Astrocyte (in vitro differentiated cells and primary cell): ENCODE data around the gene CORT. TPM values are rescaled to one million over a fixed set of nuclear protein-coding genes. Genes with fewer than 3 reads are reported as not detected.
A peak's percentile ranks its signal among the peaks of the same experiment; 100 is the strongest.

Experiments used
- DNase-seq: peaks from one replicate; pipeline ENCODE4 v3.0.0-alpha.2; 2010; ENCODE audit warnings: low read depth
- FAIRE-seq: peaks from 2 replicates; lab custom pipeline; 2011; peaks lifted over from hg19 to GRCh38; lab: Jason Lieb, UNC
- H2AFZ ChIP-seq: 2 replicates; pipeline ENCODE4 v1.6.0; 2012; ENCODE audit warnings: low read depth, low read length, inconsistent platforms
- H3K27ac ChIP-seq: 2 replicates; pipeline ENCODE4 v1.5.1; 2011; ENCODE audit warnings: low read depth, low read length, inconsistent platforms
- H3K27me3 ChIP-seq: 2 replicates; pipeline ENCODE4 v1.6.0; 2011; ENCODE audit warnings: low read length, inconsistent platforms; ENCODE audit not compliant: insufficient read depth
- H3K36me3 ChIP-seq: 2 replicates; pipeline ENCODE4 v1.5.1; 2011; ENCODE audit warnings: low read length, inconsistent platforms; ENCODE audit not compliant: insufficient read depth
- H3K4me1 ChIP-seq: 2 replicates; pipeline ENCODE4 v1.5.1; 2011; ENCODE audit warnings: low read length, inconsistent platforms; ENCODE audit not compliant: insufficient read depth
- H3K4me2 ChIP-seq: 2 replicates; pipeline ENCODE4 v1.6.0; 2012; ENCODE audit warnings: low read length, inconsistent platforms
- H3K4me3 ChIP-seq: 2 replicates; pipeline ENCODE4 v1.5.1; 2011; ENCODE audit warnings: low read depth, mild to moderate bottlenecking, low read length, inconsistent platforms; ENCODE audit not compliant: insufficient read depth
- H3K79me2 ChIP-seq: 2 replicates; pipeline ENCODE4 v1.6.0; 2012; ENCODE audit warnings: mild to moderate bottlenecking, low read length, inconsistent platforms; ENCODE audit not compliant: insufficient read depth
- H3K9ac ChIP-seq: 2 replicates; pipeline ENCODE4 v1.6.0; 2012; ENCODE audit warnings: mild to moderate bottlenecking, low read length, inconsistent platforms
- H3K9me3 ChIP-seq: 2 replicates; pipeline ENCODE4 v1.5.1; 2012; ENCODE audit warnings: low read depth, mild to moderate bottlenecking, low read length, inconsistent platforms; ENCODE audit not compliant: insufficient read depth
- H4K20me1 ChIP-seq: 2 replicates; pipeline ENCODE4 v1.6.0; 2012; ENCODE audit warnings: low read length, inconsistent platforms; ENCODE audit not compliant: insufficient read depth
- H3K27ac Mint-ChIP-seq: one replicate; pipeline ENCODE4 v1.8.0; 2021; ENCODE audit warnings: mild to moderate bottlenecking, mixed read lengths; ENCODE audit not compliant: unreplicated experiment
- H3K27me3 Mint-ChIP-seq: one replicate; pipeline ENCODE4 v1.8.0; 2021; ENCODE audit warnings: low read depth, mixed read lengths; ENCODE audit not compliant: unreplicated experiment
- H3K36me3 Mint-ChIP-seq: one replicate; pipeline ENCODE4 v1.8.0; 2021; ENCODE audit warnings: low read depth, mixed read lengths; ENCODE audit not compliant: unreplicated experiment
- H3K4me1 Mint-ChIP-seq: one replicate; pipeline ENCODE4 v1.8.0; 2021; ENCODE audit warnings: low read depth, mixed read lengths; ENCODE audit not compliant: unreplicated experiment
- H3K4me3 Mint-ChIP-seq: one replicate; pipeline ENCODE4 v1.8.0; 2021; ENCODE audit warnings: mild to moderate bottlenecking, moderate library complexity, mixed read lengths; ENCODE audit not compliant: unreplicated experiment
- H3K9me3 Mint-ChIP-seq: one replicate; pipeline ENCODE4 v1.8.0; 2021; ENCODE audit warnings: mild to moderate bottlenecking, mixed read lengths; ENCODE audit not compliant: unreplicated experiment
- CTCF ChIP-seq: IDR thresholded peaks from 2 replicates; pipeline ENCODE4 v1.5.1; 2011; ENCODE audit warnings: low read depth, mild to moderate bottlenecking, inconsistent platforms, low read length, moderate library complexity; ENCODE audit not compliant: insufficient read depth
- EZH2 ChIP-seq: IDR thresholded peaks from 2 replicates; pipeline ENCODE4 v1.6.1; 2012; ENCODE audit warnings: mild to moderate bottlenecking, low read length, inconsistent platforms; ENCODE audit not compliant: insufficient read depth
- total RNA-seq: library from RNA; stranded (reverse); gene quantifications from 2 replicates; pipeline ENCODE4 v1.2.1, GENCODE V29; 2021

CORT gene
- total RNA-seq, 1 donor from 2014 or later = 0.23 TPM

- H3K9me3 ChIP-seq = no peaks in the 10 kb centered on the region
- no peak for FAIRE-seq
- Mint-ChIP-seq H3K9me3 (no peaks in the 10 kb centered on the region), H3K4me3 (no peak overlapping the region), H3K27me3 (no peaks in the 10 kb centered on the region), H3K36me3 (peaks cover 3% of the 10 kb centered on the region), H3K4me1 (no peaks in the 10 kb centered on the region), H3K27ac (no peak overlapping the region)
- peaks cover 16% of the 10 kb centered on the region for H3K36me3 ChIP-seq
- TF ChIP-seq EZH2 (no peak), CTCF (no peak)
- H3K4me3 ChIP-seq = no peak overlapping the region
- no peak overlapping the region for H3K27ac ChIP-seq
- no peak overlapping the region for H3K4me2 ChIP-seq
- DNase-seq = no peak
- H3K4me1 ChIP-seq = peaks cover 4% of the 10 kb centered on the region
- peaks cover 12% of the 10 kb centered on the region for H3K79me2 ChIP-seq
- no peak overlapping the region for H3K9ac ChIP-seq
- no peaks in the 10 kb centered on the region for H3K27me3 ChIP-seq
- no peak overlapping the region for H2AFZ ChIP-seq
- H4K20me1 ChIP-seq = no peaks in the 10 kb centered on the region
Observed at GRCh38 chr1:10470043-10470442, 20.2 kb downstream of the CORT start.

- H2AFZ ChIP-seq = peak overlapping the region; percentile 91
- H3K27ac ChIP-seq = peak overlapping the region; percentile 31
Observed at GRCh38 chr1:10471411-10472219, 21.8 kb downstream of the CORT start.

More at GRCh38 chr1:10471411-10472219, 21.8 kb downstream of the CORT start:
- Histone ChIP-seq H3K4me3 (peak overlapping the region; percentile 76), H3K79me2 (peaks cover 28% of the 10 kb centered on the region), H3K9me3 (no peaks in the 10 kb centered on the region), H3K4me1 (peaks cover 9% of the 10 kb centered on the region), H3K4me2 (peak overlapping the region; percentile 94), H4K20me1 (no peaks in the 10 kb centered on the region), H3K36me3 (peaks cover 12% of the 10 kb centered on the region), H3K9ac (peak overlapping the region; percentile 81), H3K27me3 (no peaks in the 10 kb centered on the region)
- Mint-ChIP-seq H3K36me3 (peaks cover 3% of the 10 kb centered on the region), H3K27me3 (no peaks in the 10 kb centered on the region), H3K9me3 (no peaks in the 10 kb centered on the region), H3K27ac (peak overlapping the region; percentile 80), H3K4me1 (peaks cover 8% of the 10 kb centered on the region), H3K4me3 (peak overlapping the region; percentile 96)
- no peak for TF ChIP-seq CTCF
- TF ChIP-seq EZH2 = no peak
- DNase-seq (peak; percentile 25), FAIRE-seq (no peak)
